RWPE2 (cell line): Measurements from ENCODE around the gene ZC2HC1B.
"Not testable (repeated sequence)": the region's sequence is repeated elsewhere in the genome, so short reads cannot be mapped to it uniquely, and the experiment has no call there.

ENCODE experiments used
- ATAC-seq: fragments of 200-7000 bp; cut with Tn5 transposase; 3 replicates; pipeline ENCODE4 v1.9.1; 2021; ENCODE audit warnings: low read depth
- DNase-seq: peaks from one replicate; pipeline ENCODE4 v3.0.0-alpha.2; 2020; ENCODE audit warnings: low spot score
- H3K27ac ChIP-seq: fragments of 450-650 bp; 2 replicates; pipeline ENCODE4 v1.5.1; 2017; ENCODE audit warnings: mild to moderate bottlenecking; ENCODE audit not compliant: poor library complexity, severe bottlenecking
- H3K27me3 ChIP-seq: fragments of 250-450 bp; sonication (Bioruptor Pico); 2 replicates; pipeline ENCODE4 v1.5.1; 2021; ENCODE audit warnings: mild to moderate bottlenecking, moderate library complexity; ENCODE audit not compliant: insufficient read depth, poor library complexity, severe bottlenecking
- H3K36me3 ChIP-seq: fragments of 250-450 bp; sonication (Bioruptor Pico); 2 replicates; pipeline ENCODE4 v1.5.1; 2020; ENCODE audit warnings: low read depth, mild to moderate bottlenecking, moderate library complexity
- H3K4me1 ChIP-seq: fragments of 250-450 bp; sonication (Bioruptor Pico); 2 replicates; pipeline ENCODE4 v1.5.1; 2021; ENCODE audit warnings: mild to moderate bottlenecking, moderate library complexity; ENCODE audit not compliant: insufficient read depth, poor library complexity, severe bottlenecking
- H3K4me3 ChIP-seq: fragments of 250-450 bp; sonication (Bioruptor Pico); 2 replicates; pipeline ENCODE4 v1.5.1; 2021; ENCODE audit warnings: mild to moderate bottlenecking, moderate library complexity; ENCODE audit not compliant: severe bottlenecking
- H3K9me3 ChIP-seq: fragments of 250-450 bp; sonication (Bioruptor Pico); 2 replicates; pipeline ENCODE4 v1.5.1; 2021; ENCODE audit warnings: mild to moderate bottlenecking, moderate library complexity; ENCODE audit not compliant: severe bottlenecking
- TF ChIP-seq, protein P1 (sequence below): fragments of 450-650 bp; IDR thresholded peaks from one replicate; pipeline ENCODE4 v1.5.1; 2017; ENCODE audit warnings: mild to moderate bottlenecking, moderate library complexity; ENCODE audit not compliant: poor library complexity, severe bottlenecking

The ZC2HC1B gene

DNA sequence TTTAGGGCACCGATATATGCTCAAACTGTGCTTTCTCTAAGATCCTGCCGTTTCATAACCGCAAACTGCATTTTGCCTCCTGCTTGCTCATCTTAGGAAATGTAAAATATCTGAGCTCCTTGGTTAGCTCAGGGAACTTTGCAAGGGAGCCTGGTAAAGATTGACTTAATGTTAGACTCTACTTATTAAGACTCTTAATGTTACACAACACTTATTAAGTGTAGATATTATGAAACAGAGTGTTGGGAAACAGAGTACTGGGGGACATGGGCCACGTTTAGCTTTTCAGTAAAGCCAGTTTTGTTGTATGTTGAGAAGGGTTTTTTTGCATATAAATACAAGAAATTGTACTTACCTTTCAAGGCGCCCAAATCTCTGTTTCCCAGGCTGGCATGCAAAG, 19.2 kb upstream of the ZC2HC1B start:
- Histone ChIP-seq H3K4me3 (no peak overlapping the region), H3K4me1 (peaks cover 2% of the 10 kb centered on the region)

DNA sequence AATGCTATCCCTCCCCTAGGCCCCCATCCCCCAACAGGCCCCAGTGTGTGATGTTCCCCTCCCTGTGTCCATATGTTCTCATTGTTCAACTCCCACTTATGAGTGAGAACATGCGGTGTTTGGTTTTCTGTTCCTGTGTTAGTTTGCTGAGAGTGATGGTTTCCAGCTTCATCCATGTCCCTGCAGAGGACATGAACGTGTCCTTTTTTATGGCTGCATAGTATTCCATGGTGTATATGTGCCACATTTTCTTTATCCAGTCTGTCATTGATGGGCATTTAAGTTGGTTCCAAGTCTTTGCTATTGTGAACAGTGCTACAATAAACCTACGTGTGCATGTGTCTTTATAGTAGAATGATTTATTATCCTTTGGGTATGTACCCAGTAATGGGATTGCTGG, 12.6 kb upstream of the ZC2HC1B start:
- not testable (repeated sequence) for H3K9me3 ChIP-seq, H3K27me3 ChIP-seq, ATAC-seq, H3K4me3 ChIP-seq, H3K4me1 ChIP-seq, DNase-seq, H3K27ac ChIP-seq
- H3K36me3 ChIP-seq: peaks cover 95% of the 10 kb centered on the region

More for the DNA sequence above, 19.2 kb upstream of the ZC2HC1B start:
- DNase-seq (no peak), ATAC-seq (no peak)
- no peaks in the 10 kb centered on the region for H3K27me3 ChIP-seq
- TF ChIP-seq, protein P1, sequence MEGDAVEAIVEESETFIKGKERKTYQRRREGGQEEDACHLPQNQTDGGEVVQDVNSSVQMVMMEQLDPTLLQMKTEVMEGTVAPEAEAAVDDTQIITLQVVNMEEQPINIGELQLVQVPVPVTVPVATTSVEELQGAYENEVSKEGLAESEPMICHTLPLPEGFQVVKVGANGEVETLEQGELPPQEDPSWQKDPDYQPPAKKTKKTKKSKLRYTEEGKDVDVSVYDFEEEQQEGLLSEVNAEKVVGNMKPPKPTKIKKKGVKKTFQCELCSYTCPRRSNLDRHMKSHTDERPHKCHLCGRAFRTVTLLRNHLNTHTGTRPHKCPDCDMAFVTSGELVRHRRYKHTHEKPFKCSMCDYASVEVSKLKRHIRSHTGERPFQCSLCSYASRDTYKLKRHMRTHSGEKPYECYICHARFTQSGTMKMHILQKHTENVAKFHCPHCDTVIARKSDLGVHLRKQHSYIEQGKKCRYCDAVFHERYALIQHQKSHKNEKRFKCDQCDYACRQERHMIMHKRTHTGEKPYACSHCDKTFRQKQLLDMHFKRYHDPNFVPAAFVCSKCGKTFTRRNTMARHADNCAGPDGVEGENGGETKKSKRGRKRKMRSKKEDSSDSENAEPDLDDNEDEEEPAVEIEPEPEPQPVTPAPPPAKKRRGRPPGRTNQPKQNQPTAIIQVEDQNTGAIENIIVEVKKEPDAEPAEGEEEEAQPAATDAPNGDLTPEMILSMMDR: no peak
- peaks cover 58% of the 10 kb centered on the region for H3K36me3 ChIP-seq
- H3K27ac ChIP-seq: no peak overlapping the region
- no peaks in the 10 kb centered on the region for H3K9me3 ChIP-seq

DNA sequence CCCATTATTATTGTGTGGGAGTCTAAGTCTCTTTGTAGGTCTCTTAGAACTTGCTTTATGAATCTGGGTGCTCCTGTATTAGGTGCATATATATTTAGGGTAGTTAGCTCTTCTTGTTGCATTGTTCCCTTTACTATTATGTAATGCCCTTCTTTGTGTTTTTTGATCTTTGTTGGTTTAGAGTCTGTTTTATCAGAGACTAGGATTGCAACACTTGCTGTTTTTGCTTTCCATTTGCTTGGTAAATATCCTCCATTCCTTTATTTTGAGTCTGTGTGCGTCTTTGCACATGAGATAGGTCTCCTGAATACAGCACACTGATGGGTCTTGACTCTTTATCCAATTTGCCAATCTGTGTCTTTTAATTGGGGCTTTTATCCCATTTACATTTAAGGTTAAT, 9.2 kb upstream of the ZC2HC1B start:
- not testable (repeated sequence) for H3K27ac ChIP-seq, H3K4me1 ChIP-seq, H3K4me3 ChIP-seq, DNase-seq, ATAC-seq, H3K9me3 ChIP-seq, H3K27me3 ChIP-seq
- H3K36me3 ChIP-seq: peaks cover 95% of the 10 kb centered on the region

DNA sequence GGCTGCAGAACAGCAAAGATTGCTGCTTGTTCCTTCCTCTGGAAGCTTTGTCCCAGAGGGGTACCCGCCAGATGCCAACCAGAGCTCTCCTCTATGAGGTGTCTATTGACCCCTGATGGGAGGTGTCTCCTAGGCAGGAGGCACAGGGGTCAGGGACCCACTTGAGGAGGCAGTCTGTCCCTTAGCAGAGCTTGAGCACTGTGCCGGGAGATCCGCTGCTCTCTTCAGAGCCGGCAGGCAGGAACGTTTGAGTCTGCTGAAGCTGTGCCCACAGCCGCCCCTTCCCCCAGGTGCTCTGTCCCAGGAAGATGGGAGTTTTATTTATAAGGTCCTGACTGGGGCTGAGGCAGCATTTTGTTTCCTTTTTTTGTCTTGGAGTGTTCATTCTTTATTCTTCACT, 7.5 kb upstream of the ZC2HC1B start:
- H3K36me3 ChIP-seq: peaks cover 93% of the 10 kb centered on the region
- ATAC-seq, DNase-seq: not testable (repeated sequence)

DNA sequence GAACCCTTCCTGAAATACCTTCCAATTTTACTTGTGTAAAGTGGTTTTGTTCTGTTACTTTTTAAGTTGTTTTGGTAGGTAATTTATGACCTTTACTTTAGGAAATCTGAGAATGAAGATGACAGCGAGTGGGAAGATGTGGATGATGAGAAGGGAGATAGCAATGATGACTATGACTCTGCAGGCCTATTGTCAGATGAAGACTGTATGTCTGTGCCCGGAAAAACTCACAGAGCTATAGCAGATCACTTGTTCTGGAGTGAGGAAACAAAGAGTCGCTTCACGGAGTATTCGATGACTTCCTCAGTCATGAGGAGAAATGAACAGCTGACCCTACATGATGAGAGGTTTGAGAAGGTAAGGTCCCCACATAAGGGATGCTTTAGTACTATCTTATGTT, 6.6 kb upstream of the ZC2HC1B start:
- TF ChIP-seq, protein P1: no peak
- H3K27me3 ChIP-seq: no peaks in the 10 kb centered on the region
- no peak for ATAC-seq
- no peak overlapping the region for H3K27ac ChIP-seq
- no peaks in the 10 kb centered on the region for H3K9me3 ChIP-seq
- no peaks in the 10 kb centered on the region for H3K4me1 ChIP-seq
- H3K36me3 ChIP-seq: peaks cover 93% of the 10 kb centered on the region
- no peak for DNase-seq
- H3K4me3 ChIP-seq: no peak overlapping the region

More for the DNA sequence above, 7.5 kb upstream of the ZC2HC1B start:
- H3K27me3 ChIP-seq, H3K27ac ChIP-seq, H3K4me1 ChIP-seq, H3K4me3 ChIP-seq, H3K9me3 ChIP-seq: not testable (repeated sequence)

DNA sequence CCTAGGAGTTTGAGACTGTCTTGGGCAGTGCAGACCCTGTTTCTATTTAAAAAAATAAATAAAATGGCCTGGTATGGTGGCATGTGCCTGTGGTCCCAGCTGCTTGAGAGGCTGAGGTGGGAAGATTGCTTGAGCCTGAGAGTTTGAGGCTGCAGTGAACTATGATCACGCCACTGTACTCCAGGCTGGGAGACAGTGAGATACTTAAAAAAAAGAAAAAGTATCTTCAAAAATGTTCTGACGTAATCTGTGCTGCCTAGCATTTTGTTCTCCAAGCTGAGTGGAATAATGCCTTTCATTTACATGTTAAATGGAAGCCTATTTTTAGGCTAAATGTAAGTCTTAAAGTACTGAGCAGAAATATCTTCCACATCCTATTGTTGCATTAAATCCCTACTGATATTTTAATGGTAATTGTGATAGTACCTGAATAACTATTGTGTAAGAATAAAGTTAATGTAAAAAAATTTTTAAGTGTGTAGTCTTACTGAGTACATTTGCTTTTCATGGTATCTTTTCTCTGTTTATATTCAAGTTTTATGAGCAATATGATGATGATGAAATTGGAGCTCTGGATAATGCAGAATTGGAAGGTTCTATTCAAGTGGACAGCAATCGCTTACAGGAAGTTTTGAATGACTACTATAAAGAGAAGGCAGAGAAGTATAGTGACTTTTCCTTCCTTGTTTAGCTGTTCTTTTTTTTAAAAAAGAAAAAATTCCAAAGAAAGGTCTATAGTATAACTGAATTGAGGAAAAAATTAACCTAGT, 4.2 kb upstream of the ZC2HC1B start:
- TF ChIP-seq, protein P1: no peak
- ATAC-seq (no peak), DNase-seq (no peak)
- Histone ChIP-seq H3K27ac (no peak overlapping the region), H3K36me3 (peaks cover 96% of the 10 kb centered on the region), H3K9me3 (no peaks in the 10 kb centered on the region), H3K4me1 (no peaks in the 10 kb centered on the region), H3K27me3 (no peaks in the 10 kb centered on the region), H3K4me3 (no peak overlapping the region)
